ENCODE measurements around the gene CATSPER3. TPM values are rescaled to one million over a fixed set of nuclear protein-coding genes. Genes with fewer than 3 reads are reported as not detected.

The CATSPER3 gene
- total RNA-seq, 1 experiment from 2014 or later: 0.50 TPM

DNA sequence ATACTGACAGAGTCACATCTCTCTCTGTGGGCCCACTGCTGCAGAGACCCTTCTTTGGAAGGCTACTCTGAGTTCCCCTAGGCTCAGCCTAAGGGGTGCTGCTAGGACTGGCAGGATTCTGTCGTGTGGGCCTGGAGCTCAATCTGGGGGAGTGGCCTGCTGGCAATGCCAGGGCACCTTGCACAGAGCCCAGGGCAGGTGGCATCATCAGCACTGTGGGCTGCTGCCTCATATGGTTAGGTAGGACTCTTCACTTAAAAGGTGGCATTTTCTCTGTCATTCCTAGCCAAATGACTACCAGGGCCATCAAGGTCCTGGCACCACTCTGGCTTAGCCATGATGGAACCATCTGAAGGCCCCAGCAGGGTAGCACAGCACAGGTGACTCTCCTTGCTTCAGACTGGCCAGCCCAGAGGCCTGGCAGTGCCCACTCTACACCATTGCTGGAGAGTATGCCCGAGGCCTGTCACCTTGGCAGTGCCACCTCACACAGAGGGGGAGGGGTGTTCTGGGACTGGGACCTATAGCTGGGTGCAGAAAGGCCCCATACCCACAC, 44.4 kb downstream of the CATSPER3 start:
- H3T11ph ChIP-seq (ENCODE audit: low read length): no peak overlapping the region
- no peak for DNase-seq

More for the DNA sequence above, 44.4 kb downstream of the CATSPER3 start:
- no peak overlapping the region for H3K23ac ChIP-seq (ENCODE audit: insufficient read length, low read depth, low read length)
- WGBS (ENCODE audit: extremely low coverage, insufficient read length, low lambda C conversion rate): no CpG with 5 or more reads among the region's 2 CpGs
- TF ChIP-seq, protein P1, sequence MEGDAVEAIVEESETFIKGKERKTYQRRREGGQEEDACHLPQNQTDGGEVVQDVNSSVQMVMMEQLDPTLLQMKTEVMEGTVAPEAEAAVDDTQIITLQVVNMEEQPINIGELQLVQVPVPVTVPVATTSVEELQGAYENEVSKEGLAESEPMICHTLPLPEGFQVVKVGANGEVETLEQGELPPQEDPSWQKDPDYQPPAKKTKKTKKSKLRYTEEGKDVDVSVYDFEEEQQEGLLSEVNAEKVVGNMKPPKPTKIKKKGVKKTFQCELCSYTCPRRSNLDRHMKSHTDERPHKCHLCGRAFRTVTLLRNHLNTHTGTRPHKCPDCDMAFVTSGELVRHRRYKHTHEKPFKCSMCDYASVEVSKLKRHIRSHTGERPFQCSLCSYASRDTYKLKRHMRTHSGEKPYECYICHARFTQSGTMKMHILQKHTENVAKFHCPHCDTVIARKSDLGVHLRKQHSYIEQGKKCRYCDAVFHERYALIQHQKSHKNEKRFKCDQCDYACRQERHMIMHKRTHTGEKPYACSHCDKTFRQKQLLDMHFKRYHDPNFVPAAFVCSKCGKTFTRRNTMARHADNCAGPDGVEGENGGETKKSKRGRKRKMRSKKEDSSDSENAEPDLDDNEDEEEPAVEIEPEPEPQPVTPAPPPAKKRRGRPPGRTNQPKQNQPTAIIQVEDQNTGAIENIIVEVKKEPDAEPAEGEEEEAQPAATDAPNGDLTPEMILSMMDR (conservative IDR thresholded peaks at IDR 0.05): no peak
- H3K9me3 ChIP-seq (ENCODE audit: control insufficient read depth, low read depth, low read length): no peaks in the 10 kb centered on the region
- H4K8ac ChIP-seq (replicated peaks; ENCODE audit: insufficient read length, low read depth, low read length): no peak overlapping the region
- H3K27me3 Mint-ChIP-seq (ENCODE audit: low read depth): peaks cover 35% of the 10 kb centered on the region
- no peak overlapping the region for H3K27ac Mint-ChIP-seq
- no peak overlapping the region for H3K14ac ChIP-seq (ENCODE audit: insufficient read depth, low read length)
- H2AK5ac ChIP-seq (ENCODE audit: insufficient read length, low read length): no peak overlapping the region
- H3K27ac ChIP-seq (ENCODE audit: insufficient read length, low read depth, low read length): no peak overlapping the region
- H3K79me2 ChIP-seq (ENCODE audit: insufficient read depth, low read length): no peaks in the 10 kb centered on the region
- H2BK12ac ChIP-seq (ENCODE audit: insufficient read length, low read depth, low read length): no peak overlapping the region
- H2BK120ac ChIP-seq (ENCODE audit: low read depth, low read length, poor library complexity, severe bottlenecking): no peak overlapping the region
- no peak overlapping the region for H3K18ac ChIP-seq (ENCODE audit: insufficient read length, low read depth, low read length)
- H3K4me2 ChIP-seq (ENCODE audit: insufficient read depth, insufficient read length, low read length): no peak overlapping the region
- H3K9ac ChIP-seq (ENCODE audit: extremely low read depth, insufficient read length, low read length): no peak overlapping the region
- H2BK15ac ChIP-seq (ENCODE audit: low read depth, low read length): no peak overlapping the region
- no peaks in the 10 kb centered on the region for H3K4me1 ChIP-seq (ENCODE audit: insufficient read depth, low read length)
- no peaks in the 10 kb centered on the region for H3K79me1 ChIP-seq (ENCODE audit: insufficient read depth, low read depth, low read length, poor library complexity, severe bottlenecking)
- no peaks in the 10 kb centered on the region for H3K9me3 Mint-ChIP-seq
- no peaks in the 10 kb centered on the region; a peak in 1 of 7 replicates for H3K36me3 Mint-ChIP-seq (ENCODE audit: insufficient read depth in 1 of 3, low read depth in 3 of 3)
- no peaks in the 10 kb centered on the region for H3K23me2 ChIP-seq (ENCODE audit: insufficient read length, low read depth, low read length, poor library complexity, severe bottlenecking)
- no peaks in the 10 kb centered on the region for H3K27me3 ChIP-seq (ENCODE audit: insufficient read depth, low read length)
- H3K4me3 Mint-ChIP-seq: no peak overlapping the region
- H4K91ac ChIP-seq (ENCODE audit: insufficient read length, low read depth, low read length): no peak overlapping the region
- no peak overlapping the region for H2AFZ ChIP-seq (ENCODE audit: low read length)
- no peak overlapping the region for H3K4ac ChIP-seq (ENCODE audit: low read depth, low read length)
- peaks cover under 1 to 3% of the 10 kb centered on the region in 2 experiments; a peak in 1 of 4 replicates for H3K4me1 Mint-ChIP-seq
- H4K20me1 ChIP-seq (ENCODE audit: control insufficient read depth, insufficient read depth, insufficient read length): no peaks in the 10 kb centered on the region
- no peak overlapping the region for H4K5ac ChIP-seq (ENCODE audit: insufficient read length, low read depth, low read length)
- H2BK5ac ChIP-seq (ENCODE audit: insufficient read length, low read length): no peak overlapping the region
- no peak overlapping the region for H2BK20ac ChIP-seq (ENCODE audit: low read depth, low read length, poor library complexity, severe bottlenecking)
- H3K56ac ChIP-seq (ENCODE audit: insufficient read length, low read depth, low read length): no peak overlapping the region

All from H9 (cell line).